Embryonic facial prominence (tissue), 1 donor: ENCODE measurements around the gene FSTL3.
"Not testable (repeated sequence)": the region's sequence is repeated elsewhere in the genome, so short reads cannot be mapped to it uniquely, and the experiment has no call there.

Source experiments
- DNase-seq: peaks from one replicate; pipeline ENCODE4 v3.0.0-alpha.2; 2016; ENCODE audit errors: extremely low spot score

Gene FSTL3

DNA sequence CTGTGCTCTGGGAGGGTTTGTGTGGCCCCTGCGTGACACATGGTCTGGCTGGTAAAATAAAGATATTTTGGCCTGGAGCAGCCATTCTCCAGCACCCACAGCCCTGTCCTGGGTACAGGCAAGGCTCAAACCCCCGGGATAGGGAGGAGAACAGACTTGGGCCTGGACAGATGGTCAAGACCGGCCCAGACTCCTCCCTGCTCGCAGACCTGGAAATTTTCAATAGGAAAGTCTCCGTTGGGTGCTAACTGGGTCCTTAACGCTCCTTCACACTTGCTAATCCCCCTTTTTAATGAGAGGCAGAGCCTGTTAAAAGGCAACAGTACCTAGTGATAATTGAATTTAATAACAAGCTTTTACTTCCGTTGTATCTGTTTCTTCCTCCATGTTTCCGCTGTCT is 35.1 kb downstream of the FSTL3 start:
- DNase-seq: no peak

DNA sequence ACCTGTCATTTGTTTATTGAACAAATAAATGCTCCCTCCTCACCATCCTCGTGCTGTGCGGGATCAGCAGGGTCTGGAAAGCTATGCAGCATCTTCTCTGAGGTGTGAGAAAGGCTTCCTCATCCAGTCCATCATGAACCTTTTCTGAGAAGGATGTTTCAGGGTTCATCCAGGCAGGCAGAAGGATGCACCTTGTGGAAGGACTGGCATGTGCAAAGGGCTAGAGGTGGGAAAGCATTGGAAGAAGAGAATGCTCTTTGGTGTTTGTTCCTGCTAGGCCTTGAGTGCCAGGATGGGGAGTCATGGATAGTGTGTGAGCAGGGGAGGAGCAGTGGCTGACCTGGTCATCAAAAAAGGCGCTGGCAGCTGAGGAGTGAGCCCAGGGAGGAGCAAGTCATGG is 39.2 kb downstream of the FSTL3 start:
- DNase-seq: no peak

DNA sequence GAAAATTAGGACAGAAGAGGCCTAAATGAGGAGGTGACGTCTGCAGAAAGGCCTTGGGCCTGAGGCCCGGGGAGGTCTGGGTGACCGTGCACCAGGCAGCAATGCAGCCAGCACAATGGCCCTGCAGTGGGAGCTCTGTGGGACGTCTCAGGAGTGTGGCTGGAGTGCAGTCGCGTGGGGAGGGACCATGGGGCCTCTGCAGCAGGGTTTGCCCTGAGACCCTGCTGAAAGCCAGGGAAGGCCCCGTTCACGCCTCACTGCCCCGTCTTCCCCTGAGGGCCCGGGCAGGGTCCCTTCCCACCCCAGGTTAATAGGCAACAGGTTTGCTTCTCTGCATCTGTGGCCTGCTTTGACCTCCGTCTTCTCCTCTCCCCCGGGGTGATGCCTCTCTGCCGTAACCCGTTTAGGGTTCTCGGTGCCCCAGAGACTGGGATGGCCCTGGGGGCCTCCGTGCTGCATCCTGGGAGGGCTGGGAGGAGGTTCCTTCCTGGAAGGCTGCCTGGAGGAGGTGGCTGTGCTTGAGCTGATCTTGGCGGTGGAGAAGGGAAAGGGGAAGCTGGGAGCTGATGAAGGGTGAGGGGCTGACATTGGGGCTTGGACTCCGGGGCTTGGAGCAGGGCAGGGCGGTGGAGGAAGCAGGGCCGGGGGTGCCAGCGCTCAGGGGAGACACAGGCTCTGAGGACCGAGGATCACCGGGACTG is 42.2 kb downstream of the FSTL3 start:
- no peak for DNase-seq

DNA sequence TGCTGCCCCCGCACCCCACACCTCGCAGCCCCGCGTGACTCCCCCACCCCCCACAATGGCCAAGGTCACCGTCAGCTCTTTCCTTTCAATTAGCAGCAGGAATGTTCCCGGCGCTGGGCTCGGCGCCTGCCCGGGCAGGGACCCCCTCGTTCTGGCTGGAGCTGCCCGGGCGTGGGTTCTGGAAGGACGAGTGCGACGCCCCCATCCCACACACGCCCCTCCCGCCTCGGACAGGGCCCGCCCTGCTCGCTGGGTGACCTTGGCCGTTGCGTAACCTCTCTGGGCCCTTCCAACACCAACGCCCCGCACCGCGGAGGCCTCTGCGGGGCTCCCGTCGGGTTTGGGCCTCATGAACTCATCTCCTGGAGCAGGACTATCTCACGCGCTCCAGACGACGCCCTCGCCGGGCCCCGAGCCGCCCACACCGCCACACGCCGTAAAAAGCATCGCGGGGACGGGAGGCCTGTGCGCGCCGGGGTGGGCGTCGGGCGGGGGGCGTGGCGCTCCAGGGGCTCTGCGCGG is 42.9 kb downstream of the FSTL3 start:
- no peak for DNase-seq

DNA sequence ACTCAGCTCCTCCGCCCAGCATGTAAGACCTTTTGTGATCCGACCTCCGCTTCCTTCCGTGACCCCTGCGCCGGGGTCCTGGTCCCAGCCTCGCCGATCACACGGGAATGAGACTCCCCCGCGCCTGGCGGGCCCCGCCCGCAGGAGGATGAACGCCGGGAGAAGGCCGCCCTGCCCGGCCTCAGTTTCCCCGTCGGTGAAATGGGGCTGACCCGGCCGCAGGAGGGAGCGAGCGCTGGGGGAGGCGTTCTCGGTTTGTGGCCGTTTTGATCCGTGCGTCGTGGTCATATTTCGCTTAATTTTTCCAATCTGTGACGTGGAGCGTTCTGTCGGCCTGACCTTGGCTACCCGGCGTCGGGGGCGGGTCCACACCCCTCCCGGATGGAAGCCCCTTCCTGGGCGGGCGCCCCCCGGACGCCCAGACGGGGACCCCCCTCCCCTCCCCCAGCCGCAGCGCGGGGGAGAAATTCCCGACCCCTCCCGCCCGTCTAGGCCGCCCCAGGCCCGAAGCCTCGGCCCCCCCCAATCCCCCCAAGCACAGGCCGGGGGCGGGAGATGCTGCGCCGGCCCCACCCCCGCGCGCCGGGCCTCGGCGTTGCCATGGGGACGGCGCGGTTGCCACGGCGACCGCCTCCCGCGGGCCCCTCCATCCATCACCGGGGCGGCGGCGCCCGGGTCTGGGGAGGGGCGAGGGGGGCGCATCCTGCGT is 43.6 kb downstream of the FSTL3 start:
- no peak for DNase-seq

DNA sequence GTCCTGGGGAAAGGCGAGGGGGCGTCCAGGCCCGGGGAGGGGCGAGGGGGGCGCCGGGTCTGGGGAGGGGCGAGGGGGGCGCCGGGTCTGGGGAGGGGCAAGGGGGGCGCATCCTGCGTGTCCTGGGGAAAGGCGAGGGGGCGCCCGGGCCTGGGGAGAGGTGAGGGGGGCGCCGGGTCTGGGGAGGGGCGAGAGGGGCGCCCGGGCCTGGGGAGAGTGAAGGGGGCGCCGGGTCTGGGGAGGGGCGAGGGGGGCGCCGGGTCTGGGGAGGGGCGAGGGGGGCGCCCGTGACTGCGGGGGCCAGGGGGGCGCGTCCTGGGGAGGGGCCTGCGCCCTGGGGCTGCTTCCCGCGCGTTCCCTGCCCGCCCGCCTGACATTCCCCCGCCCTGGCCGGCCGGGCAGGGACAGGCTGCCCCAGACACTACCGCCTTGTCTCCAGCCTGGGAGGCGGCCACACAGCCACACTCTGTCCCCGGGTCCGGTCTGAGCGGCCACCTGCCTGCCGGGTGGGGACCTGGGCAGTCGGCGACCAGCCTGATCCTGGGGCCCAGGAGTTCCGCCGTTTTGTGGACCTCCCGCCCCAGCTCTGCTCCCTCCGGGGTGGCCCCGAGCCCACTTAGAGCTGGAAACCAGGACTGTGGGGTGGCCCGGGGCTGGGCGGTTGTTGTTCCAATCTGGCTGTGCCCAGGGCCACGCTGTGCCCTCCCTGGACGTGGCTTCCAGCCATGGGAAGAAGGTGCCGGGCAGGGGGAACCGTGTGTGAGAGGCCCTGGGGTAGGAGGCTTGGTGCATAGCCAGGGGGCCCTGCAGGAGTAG is 44.4 kb downstream of the FSTL3 start:
- DNase-seq: no peak

DNA sequence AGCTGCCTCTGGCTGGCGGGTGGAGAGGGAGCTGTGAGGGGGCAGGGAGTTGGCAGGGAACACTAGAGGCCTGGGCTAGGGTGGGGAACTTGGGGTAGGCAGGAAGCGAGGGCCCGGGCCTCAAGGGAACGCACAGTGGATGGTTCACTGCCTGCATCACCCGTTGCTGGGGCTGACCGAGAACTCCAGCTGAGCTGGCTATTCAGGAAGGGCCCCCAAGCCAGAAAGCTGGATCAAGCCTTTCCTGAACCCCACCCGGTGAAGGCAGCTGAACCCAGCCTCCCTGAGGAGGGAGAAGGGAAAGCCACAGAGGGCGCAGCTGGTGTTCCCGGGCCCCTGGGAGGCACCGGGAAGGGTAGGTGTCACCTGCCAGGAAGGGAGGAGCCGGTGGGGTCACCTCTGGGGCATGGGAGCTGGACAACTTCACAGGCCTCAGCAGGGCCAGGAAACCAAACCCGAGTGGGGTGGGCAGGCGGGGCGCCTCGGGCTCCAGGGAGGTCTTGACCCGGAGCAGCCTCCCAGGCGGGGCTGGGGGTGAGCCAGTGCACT is 46.4 kb downstream of the FSTL3 start:
- no peak for DNase-seq

DNA sequence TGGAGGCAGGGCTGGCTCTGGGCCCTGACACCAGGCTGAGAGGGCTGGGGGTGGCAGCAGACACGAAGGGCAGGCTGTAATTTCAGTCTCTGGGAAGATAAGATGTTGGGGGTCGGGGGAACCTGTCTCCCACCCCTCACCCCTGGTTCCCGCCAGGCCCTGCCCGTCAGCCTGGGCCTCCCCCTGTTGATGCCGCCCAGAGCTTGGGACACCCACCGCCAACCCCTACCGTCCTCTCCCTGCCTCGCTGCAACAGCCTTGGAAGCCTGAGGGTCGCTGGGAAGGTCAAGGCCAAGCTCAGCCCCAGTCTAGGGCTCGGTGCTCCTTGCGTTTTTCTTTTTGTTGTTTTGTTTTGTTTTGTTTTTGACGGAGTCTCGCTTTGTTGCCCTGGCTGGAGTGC is 47.1 kb downstream of the FSTL3 start:
- no peak for DNase-seq

DNA sequence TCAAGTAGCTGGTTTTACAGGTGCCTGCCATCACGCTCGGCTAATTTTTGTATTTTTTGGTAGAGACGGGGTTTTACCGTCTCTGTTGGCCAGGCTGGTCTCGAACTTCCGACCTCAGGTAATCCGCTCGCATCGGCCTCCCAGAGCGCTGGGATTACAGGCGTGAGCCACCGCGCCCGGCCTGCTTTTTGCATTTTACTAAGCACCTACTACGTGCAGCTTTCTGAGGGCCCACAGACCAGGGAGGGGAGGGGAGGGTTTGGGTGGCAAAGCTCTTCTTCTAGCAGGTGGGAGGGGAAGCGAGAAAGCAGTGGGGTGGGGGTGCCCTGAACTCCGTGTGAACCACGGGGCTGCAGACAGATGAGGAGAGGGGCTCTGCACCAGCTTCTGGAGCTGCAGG is 47.5 kb downstream of the FSTL3 start:
- DNase-seq: no peak

DNA sequence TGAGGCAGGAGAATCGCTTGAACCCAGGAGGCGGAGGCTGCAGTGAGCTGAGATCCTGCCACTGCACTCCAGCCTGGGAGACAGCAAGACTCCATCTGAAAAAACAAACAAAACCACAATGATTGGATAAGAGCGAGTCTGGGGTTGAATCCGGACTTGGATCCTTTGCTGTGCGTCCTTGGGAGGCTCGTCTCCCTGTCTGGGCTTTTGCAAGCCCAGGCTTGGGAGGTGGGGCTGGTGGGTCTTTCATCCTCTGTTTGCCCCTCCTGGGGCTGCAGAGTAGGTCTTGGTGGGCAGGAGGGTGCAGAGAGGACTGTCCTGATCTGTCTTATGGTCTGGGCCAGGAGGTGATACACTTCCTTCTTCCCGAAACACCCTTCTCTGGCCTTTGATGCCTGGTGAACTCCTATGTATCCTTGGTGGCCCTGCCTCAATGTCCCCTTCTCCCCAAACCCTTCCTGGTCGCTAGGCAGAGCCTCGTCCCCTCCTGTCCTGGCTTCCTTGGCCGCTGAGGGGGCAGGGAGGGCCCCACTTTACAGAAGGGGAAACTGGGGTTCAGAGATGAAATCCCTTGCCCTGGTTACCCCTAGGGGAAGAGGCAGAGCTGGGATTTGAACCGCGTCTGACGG is 49.4 kb downstream of the FSTL3 start:
- no peak for DNase-seq

DNA sequence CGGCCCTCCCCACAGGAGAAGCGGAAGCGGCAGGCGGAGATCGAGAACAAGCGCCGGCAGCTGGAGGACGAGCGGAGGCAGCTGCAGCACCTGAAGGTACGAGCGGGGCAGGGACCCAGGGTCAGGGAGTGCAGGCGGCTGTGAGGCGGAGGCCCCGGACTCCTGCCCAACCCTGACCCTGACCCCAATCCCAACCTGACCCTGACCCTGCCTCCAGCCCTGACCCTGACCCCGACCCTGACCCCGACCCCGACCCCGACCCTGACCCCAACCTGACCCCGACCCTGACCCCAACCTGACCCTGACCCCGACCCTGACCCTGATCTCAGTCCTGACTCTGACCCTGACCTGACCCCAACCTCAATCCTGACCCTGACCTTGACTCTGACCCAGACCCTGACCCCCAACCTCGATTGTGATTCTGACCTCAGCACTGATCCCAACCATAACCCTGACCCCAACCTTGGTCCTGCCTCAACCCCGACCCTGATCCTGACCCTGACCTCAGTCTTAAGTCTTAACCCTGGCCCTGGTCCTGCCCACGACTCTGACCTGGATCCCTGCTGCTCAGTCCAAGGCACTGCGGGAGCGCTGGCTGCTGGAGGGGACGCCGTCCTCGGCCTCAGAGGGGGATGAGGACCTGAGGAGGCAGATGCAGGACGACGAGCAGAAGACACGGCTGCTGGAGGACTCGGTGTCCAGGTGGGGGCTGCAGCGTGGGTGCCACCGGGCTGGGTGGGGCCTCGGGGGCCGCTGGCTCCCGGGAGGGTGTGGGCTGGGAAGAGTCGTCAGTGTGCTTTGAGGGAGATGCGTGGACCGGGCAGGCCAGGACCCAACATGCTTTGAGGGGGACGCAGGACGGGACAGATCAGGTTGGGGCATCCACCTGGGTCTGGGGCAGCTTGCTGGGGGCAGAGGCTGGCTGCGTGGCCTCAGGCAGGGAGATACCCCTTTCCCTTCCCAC is 51.1 kb downstream of the FSTL3 start:
- no peak for DNase-seq

DNA sequence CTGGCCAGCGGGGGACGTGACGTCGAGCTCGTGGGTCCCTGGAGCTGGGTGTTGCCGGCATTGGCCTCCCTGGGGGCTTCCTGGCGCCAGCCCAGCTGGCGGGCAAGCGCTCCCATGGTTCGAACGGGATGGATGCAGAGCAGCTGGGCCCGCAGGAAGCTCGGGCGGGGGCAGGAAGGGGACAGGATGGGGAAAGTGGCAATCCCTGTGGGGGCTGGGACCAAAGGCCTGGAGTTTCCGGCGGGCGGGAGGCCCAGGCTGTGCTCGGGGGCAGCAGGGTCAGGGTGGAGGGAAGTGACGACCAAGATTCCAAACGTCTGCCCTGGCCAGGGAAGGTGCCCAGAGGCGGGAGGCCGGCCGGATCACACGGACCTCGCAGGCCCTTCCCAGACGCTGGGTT is 51.8 kb downstream of the FSTL3 start:
- DNase-seq: no peak

DNA sequence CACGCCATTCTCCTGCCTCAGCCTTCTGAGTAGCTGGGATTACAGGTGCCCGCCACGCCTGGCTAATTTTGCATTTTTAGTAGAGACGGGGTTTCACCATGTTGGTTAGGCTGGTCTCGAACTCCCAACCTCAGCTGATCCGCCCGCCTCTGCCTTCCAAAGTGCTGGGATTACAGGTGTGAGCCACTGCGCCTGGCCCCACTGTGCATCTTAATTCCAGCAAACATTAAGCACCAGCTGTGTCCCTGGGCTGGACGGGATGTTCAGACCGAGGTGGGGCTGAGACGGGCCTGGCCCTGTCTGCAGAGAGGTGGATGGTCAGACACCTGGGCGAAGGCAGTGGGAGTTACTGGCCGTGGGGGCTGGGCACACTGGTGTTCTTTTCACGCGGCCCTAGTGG is 53.4 kb downstream of the FSTL3 start:
- DNase-seq: not testable (repeated sequence)

DNA sequence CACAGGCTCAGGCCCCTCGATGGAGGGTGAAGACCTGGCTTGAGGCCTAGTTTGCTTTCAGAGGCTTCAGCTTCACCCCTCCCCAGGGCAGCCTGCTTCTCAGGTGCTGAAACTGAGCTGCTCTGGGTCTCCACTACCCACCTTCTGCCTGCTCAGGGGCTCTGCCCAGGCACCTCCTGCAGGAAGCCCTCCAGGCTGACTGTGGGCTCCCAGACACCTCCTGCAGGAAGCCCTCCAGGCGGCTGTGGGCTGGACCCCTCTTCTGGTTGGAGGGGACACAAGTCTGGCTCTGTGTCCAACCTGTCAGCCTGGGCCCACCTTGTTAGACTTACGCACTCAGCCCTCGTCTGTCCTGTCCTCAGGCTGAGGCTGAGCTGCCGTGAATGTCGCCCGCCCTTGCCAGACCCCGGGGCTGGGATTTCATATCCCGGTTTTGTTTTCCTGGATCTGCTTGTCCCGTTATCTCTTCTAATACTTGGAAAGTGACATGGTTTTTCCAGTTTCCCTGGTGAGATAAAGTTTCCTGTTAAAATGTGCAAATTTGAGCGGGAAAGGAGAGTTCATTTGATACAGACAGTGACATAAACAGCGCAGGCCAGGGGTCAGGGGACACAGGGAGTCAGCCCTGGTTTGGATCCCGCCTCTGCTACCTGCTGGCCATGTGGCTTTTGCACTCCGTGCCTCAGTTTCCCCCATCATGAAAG is 53.9 kb downstream of the FSTL3 start:
- no peak for DNase-seq

DNA sequence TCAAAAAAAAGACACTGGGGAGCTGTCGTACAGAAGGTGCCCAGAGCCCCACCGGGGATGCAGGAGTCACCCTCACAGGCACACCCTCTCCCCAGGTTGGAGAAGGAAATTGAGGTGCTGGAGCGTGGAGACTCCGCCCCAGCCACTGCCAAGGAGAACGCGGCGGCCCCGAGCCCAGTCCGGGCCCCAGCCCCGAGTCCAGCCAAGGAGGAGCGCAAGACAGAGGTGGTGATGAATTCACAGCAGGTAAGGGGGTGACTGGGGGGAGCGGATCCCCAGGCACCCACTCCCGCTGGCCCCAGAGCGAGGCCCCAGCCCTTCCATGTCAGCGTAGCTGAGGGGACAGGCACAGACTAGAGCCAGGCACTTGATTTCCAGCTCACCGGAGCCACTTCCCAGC is 54.8 kb downstream of the FSTL3 start:
- DNase-seq: no peak

DNA sequence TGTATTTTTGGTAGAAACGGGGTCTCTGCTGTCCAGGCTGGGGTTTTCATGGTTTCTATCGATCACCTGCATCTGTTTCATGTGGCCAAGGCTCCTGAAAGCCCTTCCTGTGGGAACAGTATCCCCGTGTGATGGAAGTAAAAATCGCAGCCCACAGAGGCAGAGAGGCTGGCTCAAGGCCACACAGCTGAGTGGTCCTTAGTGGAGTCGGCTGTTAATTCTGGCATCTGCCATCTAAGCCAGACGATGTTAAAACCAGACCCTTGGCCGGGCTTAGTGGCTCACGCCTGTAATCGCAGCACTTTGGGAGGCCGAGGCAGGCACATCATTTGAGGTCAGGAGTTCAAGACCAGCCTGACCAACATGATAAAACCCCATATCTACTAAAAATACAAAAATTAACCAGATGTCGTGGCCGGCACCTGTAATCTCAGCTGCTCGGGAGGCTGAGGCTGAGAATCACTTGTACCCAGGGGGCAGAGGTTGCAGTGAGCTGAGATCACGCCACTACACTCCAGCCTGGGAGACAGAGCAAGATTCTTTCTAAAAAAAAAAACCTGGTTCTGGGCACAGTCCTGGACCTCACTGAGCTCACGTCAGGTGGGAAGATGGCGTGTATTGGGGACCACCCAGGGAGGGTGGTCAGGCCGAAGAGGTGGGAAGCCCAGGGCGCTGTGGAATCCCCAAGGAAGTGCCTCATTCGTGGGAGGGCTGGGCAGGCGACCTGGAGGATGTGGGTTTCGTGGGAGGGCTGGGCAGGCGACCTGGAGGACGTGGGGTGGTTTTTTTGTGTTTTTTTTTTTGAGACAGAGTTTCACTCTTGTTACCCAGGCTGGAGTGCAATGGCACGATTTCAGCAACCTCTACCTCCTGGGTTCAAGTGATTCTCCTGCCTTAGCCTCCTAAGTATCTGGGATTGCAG is 56.2 kb downstream of the FSTL3 start:
- no peak for DNase-seq
